Astrocyte (in vitro differentiated cells and primary cell): Measurements from ENCODE around the gene TRIM41.

ENCODE experiments used
- CTCF ChIP-seq: IDR thresholded peaks from 2 replicates; pipeline ENCODE4 v1.5.1; 2011; ENCODE audit warnings: low read depth, mild to moderate bottlenecking, inconsistent platforms, low read length, moderate library complexity; ENCODE audit not compliant: insufficient read depth
- EZH2 ChIP-seq: IDR thresholded peaks from 2 replicates; pipeline ENCODE4 v1.6.1; 2012; ENCODE audit warnings: mild to moderate bottlenecking, low read length, inconsistent platforms; ENCODE audit not compliant: insufficient read depth

GRCh38 chr5:181243018-181243563 is 20.0 kb downstream of the TRIM41 start:
- TF ChIP-seq CTCF (no peak), EZH2 (no peak)
